ENCODE results near the gene CRELD2.

Gene CRELD2

DNA sequence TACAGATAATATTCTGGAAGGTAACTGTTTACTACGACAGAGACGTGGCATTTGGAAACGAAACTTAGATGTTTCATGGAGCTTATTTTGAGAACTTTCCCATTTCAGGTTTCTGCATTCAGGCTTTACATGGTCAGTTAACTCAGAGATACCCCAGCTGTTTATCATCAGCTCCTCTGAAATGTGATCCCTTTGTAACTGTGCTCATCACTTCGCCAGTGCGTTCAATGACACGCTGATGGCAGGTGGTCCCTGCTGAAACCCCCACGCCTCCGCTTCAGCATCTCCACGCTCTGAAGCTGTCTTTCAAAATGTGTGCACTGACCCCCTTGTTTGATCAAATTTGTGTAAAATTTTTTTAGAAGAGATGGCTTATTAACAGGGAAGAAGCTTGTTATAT, 30.7 kb upstream of the CRELD2 start:
- DNase-seq, result no peak

DNA sequence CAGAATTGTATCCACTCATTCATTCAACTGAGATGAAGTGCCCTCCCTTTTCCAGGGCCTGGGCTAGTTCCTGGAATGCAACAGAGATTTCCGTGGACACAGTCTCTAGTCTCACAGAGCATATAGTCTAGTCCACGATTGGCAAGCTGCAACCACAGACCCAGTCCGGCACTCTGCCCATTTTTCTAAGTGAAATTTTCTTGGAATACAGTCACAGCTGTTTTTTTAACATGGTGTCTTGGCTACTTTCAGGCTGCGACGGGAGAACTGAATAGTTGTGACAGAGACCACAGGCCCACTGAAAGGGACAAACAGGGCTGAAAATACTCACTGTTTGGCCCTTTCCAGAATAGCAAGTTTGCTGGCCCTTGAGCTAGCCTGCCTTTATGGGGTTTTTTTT, 29.4 kb upstream of the CRELD2 start:
- no peak for DNase-seq

DNA sequence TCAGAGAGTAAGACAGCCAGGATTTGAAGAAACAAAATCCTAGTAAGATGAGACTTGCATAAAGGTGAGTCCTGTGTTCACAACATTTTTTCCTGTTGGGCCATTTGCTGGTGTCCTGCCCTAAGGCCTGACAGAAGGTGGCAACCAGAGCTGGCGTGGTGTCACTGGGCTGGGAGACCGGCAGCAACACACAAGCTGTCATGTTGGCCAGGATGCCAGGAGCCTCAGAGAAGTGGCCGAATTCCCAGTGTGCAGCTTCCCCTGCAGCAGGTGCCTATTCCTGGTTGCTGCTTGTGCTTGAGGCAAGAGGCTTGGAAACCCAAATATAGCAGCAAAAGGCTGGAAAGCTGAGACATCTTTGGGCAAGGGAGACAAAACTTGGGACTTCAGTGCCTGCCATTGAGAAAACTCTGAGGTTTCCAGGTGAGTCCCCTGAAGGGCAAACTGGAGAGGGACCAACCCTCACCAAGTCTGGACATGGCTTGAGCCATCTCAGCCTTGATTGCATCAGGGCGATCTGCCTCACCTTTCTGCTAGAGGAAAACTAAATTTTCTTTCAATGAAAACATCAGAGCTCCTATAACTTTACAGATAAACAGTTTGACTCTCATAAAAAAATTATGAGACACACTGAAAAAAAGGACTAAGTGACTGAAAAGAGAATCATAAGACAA, 26.1 kb upstream of the CRELD2 start:
- DNase-seq, result no peak

- DNase-seq, result no peak
These were observed 25.4 kb upstream of the CRELD2 start for GRCh38 chr22:49893025-49893424.

DNA sequence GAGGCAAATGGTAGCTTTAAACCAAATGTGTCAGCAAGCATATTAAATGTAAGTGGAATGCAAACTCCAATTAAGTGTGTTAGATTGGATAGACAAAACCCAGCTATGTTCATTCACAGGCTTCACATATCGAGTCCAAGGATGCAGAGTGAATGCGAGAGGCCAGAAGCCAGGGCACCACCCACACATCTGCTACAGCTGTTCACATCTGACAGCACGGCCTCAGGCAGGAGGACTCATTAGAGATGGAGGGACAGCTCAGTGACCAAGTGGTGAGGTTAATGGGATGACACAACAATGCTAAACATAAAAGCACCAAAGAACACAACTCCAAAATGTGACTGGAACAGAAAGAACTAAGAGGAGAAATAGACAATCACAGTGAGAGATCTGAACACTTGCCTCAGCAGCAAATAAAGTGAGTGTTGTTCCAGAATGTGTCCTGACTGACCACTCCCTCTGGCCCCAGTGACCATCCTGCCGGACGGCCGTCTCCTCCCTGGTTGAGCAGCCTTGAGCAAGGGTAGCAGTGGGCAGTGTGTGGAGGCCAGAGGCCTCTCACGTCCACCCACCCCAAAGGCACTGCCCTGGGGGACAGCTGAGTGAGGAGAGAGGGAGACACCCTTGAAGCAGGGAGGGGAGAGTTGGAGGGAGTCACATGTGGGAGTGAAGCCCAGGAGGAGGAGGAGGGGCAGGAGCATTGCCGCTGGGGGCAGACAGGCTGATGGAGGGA, 23.9 kb upstream of the CRELD2 start:
- no peak for DNase-seq

DNA sequence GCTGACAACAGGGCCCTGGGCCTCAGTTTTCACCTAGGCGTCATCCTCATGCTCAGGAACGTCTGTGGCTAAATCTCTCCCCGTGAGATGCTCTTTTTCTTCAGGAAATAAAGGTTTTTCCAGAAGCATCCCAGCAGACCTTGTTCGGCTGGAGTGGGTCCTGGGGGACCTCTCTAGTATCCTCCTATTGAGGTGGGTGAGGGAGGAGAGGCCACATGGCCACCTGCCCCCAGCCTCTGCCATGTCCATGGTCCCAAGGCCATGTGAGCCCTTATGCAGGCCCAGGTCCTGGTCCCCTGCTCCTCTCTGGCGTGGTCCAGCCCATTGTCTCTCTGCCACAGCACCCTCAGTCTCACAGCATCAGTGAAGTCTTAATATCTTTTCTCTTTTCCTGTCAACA, 22.2 kb upstream of the CRELD2 start:
- no peak for DNase-seq

DNA sequence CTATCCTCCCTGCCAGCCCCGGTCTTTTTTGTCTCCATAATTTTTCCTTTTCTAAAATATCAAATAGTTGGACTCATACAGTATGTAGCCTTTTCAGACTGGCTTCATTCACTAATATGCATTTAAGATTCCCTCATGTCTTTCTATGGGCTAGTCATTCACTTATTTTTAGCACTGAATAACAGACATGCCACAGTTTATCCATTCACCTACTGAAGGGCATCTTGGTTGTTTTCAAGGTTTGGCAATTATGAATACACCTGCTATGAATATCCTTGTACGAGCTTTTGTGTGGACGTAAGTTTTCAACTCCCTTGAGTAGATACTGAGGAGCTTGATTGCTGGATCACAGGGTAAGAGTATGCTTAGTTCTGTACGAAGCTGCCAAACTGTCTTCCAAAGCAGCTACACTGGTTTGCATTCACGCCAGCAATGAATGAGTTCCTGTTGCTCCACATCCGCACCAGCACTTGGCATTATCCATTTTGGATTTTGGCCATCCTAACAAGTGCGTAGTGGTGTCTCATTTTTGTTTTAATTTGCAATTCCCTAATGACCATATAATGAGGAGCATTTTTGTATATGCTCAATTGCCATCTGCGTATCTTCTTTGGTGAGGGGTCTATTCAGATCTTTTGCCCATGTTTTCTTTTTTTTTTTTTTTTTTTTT, 21.3 kb upstream of the CRELD2 start:
- DNase-seq, result no peak

- DNase-seq, result no peak
These were observed 18.9 kb upstream of the CRELD2 start for GRCh38 chr22:49899530-49899929.

- no peak for DNase-seq
These were observed 17.8 kb upstream of the CRELD2 start for GRCh38 chr22:49900441-49901230.

DNA sequence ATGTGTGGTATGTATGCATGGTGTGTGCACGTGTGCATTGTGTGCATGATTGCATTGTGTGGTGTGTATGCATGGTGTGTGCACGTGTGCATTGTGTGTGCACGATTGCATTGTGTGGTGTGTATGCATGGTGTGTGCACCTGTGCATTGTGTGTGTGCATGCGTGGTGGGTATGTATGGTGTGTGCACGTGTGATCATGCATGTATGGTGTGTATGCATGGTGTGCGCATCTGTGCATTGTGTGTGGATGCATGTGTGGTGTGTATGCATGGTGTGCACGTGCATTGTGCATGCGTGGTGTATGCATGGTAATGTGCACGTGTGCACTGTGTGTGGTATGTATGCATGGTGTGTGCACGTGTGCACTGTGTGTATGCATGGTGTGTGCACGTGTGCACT, 17.0 kb upstream of the CRELD2 start:
- no peak for DNase-seq

- DNase-seq, result no peak
These were observed 15.0 kb upstream of the CRELD2 start for GRCh38 chr22:49903322-49904039.

DNA sequence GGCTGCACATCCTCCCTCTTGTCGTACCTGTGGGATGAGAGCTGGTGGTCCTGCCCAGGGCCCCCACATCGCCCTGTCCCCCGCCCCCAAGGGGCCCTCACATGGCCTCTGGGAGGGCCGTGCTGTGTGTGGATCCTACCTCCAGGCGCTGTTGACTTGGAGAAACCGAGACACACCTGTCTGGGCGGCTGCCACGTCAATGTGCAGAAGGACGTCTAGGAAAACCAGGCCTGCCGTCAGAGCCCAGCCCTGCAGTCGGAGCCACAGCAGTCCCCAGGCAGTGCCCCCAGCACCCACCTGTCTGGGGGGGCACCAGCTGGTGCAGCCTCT, 14.4 kb upstream of the CRELD2 start:
- DNase-seq, result no peak

GRCh38 chr22:49905465-49905864, 13.0 kb upstream of the CRELD2 start:
- no peak for DNase-seq

- DNase-seq, result no peak
These were observed 12.2 kb upstream of the CRELD2 start for GRCh38 chr22:49906071-49906798.

DNA sequence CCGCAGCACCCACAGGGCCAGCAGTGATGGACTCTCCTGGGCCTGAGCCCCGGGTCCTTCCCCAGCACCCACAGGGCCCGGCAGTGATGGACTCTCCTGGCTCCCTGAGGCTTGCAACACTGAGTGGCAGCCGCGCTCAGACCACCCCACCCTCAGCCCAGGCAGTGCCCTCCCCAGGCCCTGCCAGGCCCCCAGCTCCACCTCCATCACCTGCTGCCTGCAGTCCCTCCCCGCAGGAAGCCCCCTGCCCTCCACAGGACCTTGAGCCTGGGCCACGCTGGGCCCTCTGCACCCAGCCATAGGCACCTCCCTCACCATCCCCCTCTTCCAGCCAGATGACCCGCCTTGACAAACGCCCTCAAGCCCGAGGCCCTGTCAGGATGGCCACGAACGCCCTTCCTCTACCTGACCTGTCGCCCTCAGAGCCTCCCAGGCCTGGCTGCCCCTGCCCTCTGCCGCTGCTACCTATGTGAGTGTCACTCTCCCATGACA, 11.6 kb upstream of the CRELD2 start:
- no peak for DNase-seq

DNA sequence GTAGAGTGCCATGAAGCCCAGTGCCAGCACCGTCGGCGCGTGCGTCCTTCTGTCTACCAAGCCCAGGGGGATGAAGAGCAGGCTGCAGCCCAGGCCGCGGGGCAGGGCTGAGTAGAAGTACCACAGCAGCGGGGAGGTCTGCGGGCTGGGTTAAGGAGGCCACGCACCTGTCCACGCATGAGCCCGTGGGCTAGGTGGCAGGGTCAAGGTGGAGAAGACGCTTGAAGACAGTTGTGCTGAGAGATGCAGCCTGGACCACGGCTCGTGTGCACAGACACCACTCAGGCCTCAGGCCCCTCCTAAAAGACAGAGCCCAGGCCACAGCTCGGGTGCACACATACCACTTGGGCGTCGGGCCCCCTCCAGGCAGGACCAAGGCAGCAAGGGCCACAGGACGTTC, 10.6 kb upstream of the CRELD2 start:
- no peak for DNase-seq

DNA sequence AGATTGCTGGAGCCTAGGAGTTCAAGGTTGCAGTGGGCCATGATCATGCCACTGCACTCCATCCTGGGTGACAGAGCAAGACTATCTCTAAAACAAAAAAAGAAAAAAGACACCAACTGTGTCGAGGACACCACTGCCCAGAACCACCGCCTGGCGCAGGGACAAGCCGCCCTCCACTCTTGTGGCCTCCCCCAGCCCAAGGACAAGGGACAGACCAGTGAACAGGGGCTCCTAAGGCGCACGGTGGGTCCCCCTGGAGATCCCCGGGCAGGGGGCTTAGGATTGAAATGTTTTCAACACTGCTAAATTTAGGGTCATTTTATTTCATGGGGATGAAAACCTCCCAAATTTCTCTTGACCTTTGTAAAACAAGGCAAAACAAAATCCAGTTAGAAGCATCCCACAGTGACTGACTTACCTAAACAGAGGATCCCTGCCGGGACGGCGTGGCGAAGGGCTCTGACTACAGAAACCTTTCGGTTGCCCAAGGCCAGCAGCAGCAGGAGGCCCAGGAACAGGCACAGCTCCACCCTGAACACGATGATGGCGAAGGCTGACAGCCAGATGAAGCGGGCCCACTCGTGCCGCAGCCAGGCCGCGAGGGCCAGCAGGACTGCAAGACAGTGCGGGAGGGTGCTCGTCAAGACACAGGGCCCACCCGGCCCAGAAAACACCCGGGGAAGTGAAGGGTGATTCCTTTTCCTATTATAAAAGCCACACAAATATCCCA, 8.8 kb upstream of the CRELD2 start:
- no peak for DNase-seq

- no peak for DNase-seq
These were observed 7.9 kb upstream of the CRELD2 start for GRCh38 chr22:49910229-49911155.

DNA sequence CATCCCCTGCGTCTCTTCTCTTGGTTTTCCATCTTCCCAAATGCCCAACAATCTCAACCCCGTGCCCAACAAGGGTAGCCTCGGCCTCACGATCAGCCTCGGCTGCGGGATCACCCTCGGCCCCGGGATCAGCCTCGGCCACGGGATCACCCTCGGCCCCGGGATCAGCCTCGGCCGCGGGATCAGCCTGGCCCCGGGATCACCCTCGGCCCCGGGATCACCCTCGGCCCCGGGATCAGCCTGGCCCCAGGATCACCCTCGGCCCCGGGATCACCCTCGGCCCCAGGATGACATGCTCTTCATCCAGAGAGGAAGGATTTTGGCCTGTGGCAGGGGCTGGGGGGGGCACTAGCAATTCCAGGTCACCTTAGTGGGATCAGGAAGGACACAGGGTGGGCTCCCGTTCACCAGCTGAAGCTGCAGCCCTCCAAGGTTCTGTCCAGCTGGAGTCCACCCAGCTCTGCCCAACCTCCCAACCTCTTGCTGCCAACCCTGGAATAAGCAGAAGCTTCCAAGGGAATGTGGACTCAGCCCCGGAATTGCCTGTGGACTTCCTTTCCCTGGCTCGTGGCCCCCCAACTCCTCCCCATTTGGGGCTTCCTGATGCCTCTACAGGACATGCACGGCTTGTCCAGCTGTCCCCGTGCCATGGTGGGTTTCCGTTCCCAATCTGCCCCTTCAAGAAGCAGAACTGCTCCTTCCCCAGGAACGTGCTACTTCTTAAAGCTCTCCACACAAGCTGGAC, 6.4 kb upstream of the CRELD2 start:
- no peak for DNase-seq

All from NCI-H2029 (cell line).